HG02759 (cell line): ENCODE results near the gene TCF15.

Source experiments
- ATAC-seq: cut with Tn5 transposase; IDR thresholded peaks from one replicate; pipeline ENCODE4 v1.9.1; 2021; ENCODE audit warnings: mild to moderate bottlenecking, moderate library complexity; ENCODE audit not compliant: unreplicated experiment

TCF15 gene

GRCh38 chr20:615514-615913 lies 5.4 kb upstream of the TCF15 start:
- ATAC-seq: no peak

GRCh38 chr20:611843-612185 lies 1.7 kb upstream of the TCF15 start:
- ATAC-seq: no peak

GRCh38 chr20:611047-611842 lies 1.1 kb upstream of the TCF15 start:
- no peak for ATAC-seq

GRCh38 chr20:609371-609964 lies 641 bp downstream of the TCF15 start:
- no peak for ATAC-seq

- ATAC-seq: no peak
These were observed 1.1 kb downstream of the TCF15 start for GRCh38 chr20:608970-609369.

GRCh38 chr20:607476-607875 lies 2.6 kb downstream of the TCF15 start:
- ATAC-seq: no peak

GRCh38 chr20:605237-605636 lies 4.9 kb downstream of the TCF15 start:
- no peak for ATAC-seq

- ATAC-seq: no peak
These were observed 6.9 kb downstream of the TCF15 start for GRCh38 chr20:603116-603640.

- ATAC-seq: no peak
These were observed 7.8 kb downstream of the TCF15 start for GRCh38 chr20:602111-602970.

GRCh38 chr20:600736-601135 lies 9.4 kb downstream of the TCF15 start:
- ATAC-seq: no peak

- no peak for ATAC-seq
These were observed 10.0 kb downstream of the TCF15 start for GRCh38 chr20:600141-600540.

- no peak for ATAC-seq
These were observed 11.8 kb downstream of the TCF15 start for GRCh38 chr20:598133-598850.

- ATAC-seq: no peak
These were observed 12.5 kb downstream of the TCF15 start for GRCh38 chr20:597560-597959.

GRCh38 chr20:595330-596308 lies 14.5 kb downstream of the TCF15 start:
- ATAC-seq: no peak

- no peak for ATAC-seq
These were observed 17.6 kb downstream of the TCF15 start for GRCh38 chr20:592506-592905.

GRCh38 chr20:591941-592340 lies 18.2 kb downstream of the TCF15 start:
- no peak for ATAC-seq

- peak; percentile 67 for ATAC-seq
These were observed 21.0 kb downstream of the TCF15 start for GRCh38 chr20:588932-589672.

- no peak for ATAC-seq
These were observed 21.6 kb downstream of the TCF15 start for GRCh38 chr20:588476-588875.

- ATAC-seq: no peak
These were observed 25.2 kb downstream of the TCF15 start for GRCh38 chr20:584971-585301.
